ENCODE measurements around the gene IFT43. TPM values are rescaled to one million over a fixed set of nuclear protein-coding genes. Genes with fewer than 3 reads are reported as not detected.

Gene IFT43
- polyA plus RNA-seq, 3 donors: 10.3 to 12.4 (median 10.5) TPM

GRCh38 chr14:76118594-76118993, 133.0 kb downstream of the IFT43 start:
- H3K27ac Mint-ChIP-seq: no peak overlapping the region
- no peak for TF ChIP-seq CTCF (IDR thresholded peaks at IDR 0.05)
- H3K4me3 ChIP-seq (replicated peaks in 1 of 3; ENCODE audit: low read depth in 2 of 3, low read length in 3 of 3): no peak overlapping the region
- peaks cover 6 to 7% (median 7%) of the 10 kb centered on the region in 3 donors for H3K27me3 Mint-ChIP-seq (ENCODE audit: low read depth in 3 of 3)
- no peaks in the 10 kb centered on the region for H3K27me3 ChIP-seq (ENCODE audit: control insufficient read depth in 2 of 2, insufficient read depth in 2 of 2, low read length in 2 of 2)
- H3K79me2 ChIP-seq (ENCODE audit: insufficient read depth, low read length): no peaks in the 10 kb centered on the region
- no peaks in the 10 kb centered on the region for H3K9me3 ChIP-seq (replicated peaks in 1 of 2; ENCODE audit: control insufficient read depth in 1 of 2, insufficient read depth in 1 of 2, low read length in 2 of 2)
- no peaks in the 10 kb centered on the region for H3K4me1 Mint-ChIP-seq
- H2AFZ ChIP-seq (ENCODE audit: insufficient read depth, low read depth, low read length, poor library complexity, severe bottlenecking): no peak overlapping the region
- no peak for DNase-seq
- no peaks in the 10 kb centered on the region for H3K9me3 Mint-ChIP-seq
- H3K36me3 Mint-ChIP-seq: no peaks in the 10 kb centered on the region
- H3K27ac ChIP-seq (ENCODE audit: low read depth in 1 of 2, low read length in 2 of 2): no peak overlapping the region
- H3K4me2 ChIP-seq (replicated peaks; ENCODE audit: extremely low read depth, low read length, poor library complexity, severe bottlenecking): no peak overlapping the region
- H4K20me1 ChIP-seq (ENCODE audit: insufficient read depth, low read length): no peaks in the 10 kb centered on the region
- no peak overlapping the region for H3K4me3 Mint-ChIP-seq
- H3K9ac ChIP-seq (ENCODE audit: insufficient read depth, low read length, poor library complexity, severe bottlenecking): no peak overlapping the region
- H3K36me3 ChIP-seq (replicated peaks in 1 of 2; ENCODE audit: control insufficient read depth in 1 of 2, insufficient read depth in 2 of 2, low read length in 2 of 2): no peaks in the 10 kb centered on the region
- WGBS (ENCODE audit: insufficient coverage): 100% methylated on average over 2 of the region's 4 CpGs
- no peaks in the 10 kb centered on the region for H3K4me1 ChIP-seq (ENCODE audit: control insufficient read depth in 1 of 2, insufficient read depth in 2 of 2, low read length in 2 of 2)
- intact Hi-C loops (cut with micrococcal nuclease): no loop called here

GRCh38 chr14:76121089-76121748, 135.7 kb downstream of the IFT43 start:
- H3K27me3 Mint-ChIP-seq (ENCODE audit: low read depth in 3 of 3): peaks cover 2 to 4% (median 2%) of the 10 kb centered on the region in 3 donors
- Histone ChIP-seq H3K36me3 (replicated peaks in 1 of 2; ENCODE audit: control insufficient read depth in 1 of 2, insufficient read depth in 2 of 2, low read length in 2 of 2) (no peaks in the 10 kb centered on the region), H3K79me2 (ENCODE audit: insufficient read depth, low read length) (no peaks in the 10 kb centered on the region), H3K27me3 (ENCODE audit: control insufficient read depth in 2 of 2, insufficient read depth in 2 of 2, low read length in 2 of 2) (no peaks in the 10 kb centered on the region), H3K4me2 (replicated peaks; ENCODE audit: extremely low read depth, low read length, poor library complexity, severe bottlenecking) (no peak overlapping the region), H3K9me3 (replicated peaks in 1 of 2; ENCODE audit: control insufficient read depth in 1 of 2, insufficient read depth in 1 of 2, low read length in 2 of 2) (no peaks in the 10 kb centered on the region), H2AFZ (ENCODE audit: insufficient read depth, low read depth, low read length, poor library complexity, severe bottlenecking) (no peak overlapping the region), H3K4me1 (ENCODE audit: control insufficient read depth in 1 of 2, insufficient read depth in 2 of 2, low read length in 2 of 2) (no peaks in the 10 kb centered on the region), H3K9ac (ENCODE audit: insufficient read depth, low read length, poor library complexity, severe bottlenecking) (no peak overlapping the region), H3K27ac (ENCODE audit: low read depth in 1 of 2, low read length in 2 of 2) (no peak overlapping the region), H3K4me3 (replicated peaks in 1 of 3; ENCODE audit: low read depth in 2 of 3, low read length in 3 of 3) (no peak overlapping the region), H4K20me1 (ENCODE audit: insufficient read depth, low read length) (no peaks in the 10 kb centered on the region)
- intact Hi-C loops (cut with micrococcal nuclease): no loop called here
- H3K27ac Mint-ChIP-seq: no peak overlapping the region
- TF ChIP-seq CTCF (IDR thresholded peaks at IDR 0.05): no peak
- peaks cover 0 to 3% (median 0%) of the 10 kb centered on the region in 7 donors for H3K9me3 Mint-ChIP-seq
- WGBS (ENCODE audit: insufficient coverage): 93% methylated on average over 2 of the region's 4 CpGs
- DNase-seq: no peak
- H3K36me3 Mint-ChIP-seq: no peaks in the 10 kb centered on the region
- H3K4me3 Mint-ChIP-seq: no peak overlapping the region
- peaks cover 2% of the 10 kb centered on the region for H3K4me1 Mint-ChIP-seq
